ENCODE measurements around the gene RDH5.

DNA sequence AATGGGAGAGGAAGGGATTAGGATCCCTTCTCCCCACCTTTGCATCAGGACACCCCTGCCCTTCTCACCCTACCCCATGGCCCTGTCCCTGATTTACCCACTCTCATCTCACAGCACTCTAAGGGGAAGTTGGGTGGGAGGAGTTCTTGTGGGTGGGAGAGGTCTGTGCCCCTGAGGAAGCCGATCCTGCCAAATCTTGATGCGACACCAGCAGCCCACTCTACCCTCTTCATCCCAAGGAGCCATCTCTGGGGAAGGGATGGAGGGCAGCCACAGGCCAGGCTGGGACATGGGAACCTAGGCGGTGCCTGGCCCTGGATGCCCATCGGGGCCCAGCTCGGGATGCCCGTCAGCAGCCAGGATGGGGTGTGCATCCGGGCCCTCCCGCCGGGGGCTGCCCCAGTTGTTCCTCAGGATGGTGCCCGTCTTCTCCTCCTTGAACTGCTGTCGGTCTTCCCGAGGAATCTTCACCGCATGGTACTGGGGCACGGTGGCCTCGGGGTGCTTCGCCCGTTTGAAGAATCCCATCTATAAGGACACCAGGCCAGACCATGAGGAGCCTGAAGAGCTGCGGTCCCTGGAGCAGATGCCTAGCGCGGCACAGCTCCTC, 35.3 kb upstream of the RDH5 start:
- TF ChIP-seq, protein P1, sequence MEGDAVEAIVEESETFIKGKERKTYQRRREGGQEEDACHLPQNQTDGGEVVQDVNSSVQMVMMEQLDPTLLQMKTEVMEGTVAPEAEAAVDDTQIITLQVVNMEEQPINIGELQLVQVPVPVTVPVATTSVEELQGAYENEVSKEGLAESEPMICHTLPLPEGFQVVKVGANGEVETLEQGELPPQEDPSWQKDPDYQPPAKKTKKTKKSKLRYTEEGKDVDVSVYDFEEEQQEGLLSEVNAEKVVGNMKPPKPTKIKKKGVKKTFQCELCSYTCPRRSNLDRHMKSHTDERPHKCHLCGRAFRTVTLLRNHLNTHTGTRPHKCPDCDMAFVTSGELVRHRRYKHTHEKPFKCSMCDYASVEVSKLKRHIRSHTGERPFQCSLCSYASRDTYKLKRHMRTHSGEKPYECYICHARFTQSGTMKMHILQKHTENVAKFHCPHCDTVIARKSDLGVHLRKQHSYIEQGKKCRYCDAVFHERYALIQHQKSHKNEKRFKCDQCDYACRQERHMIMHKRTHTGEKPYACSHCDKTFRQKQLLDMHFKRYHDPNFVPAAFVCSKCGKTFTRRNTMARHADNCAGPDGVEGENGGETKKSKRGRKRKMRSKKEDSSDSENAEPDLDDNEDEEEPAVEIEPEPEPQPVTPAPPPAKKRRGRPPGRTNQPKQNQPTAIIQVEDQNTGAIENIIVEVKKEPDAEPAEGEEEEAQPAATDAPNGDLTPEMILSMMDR (IDR thresholded peaks at IDR 0.05), result no peak
- no peak for TF ChIP-seq POLR2AphosphoS5 (IDR thresholded peaks at IDR 0.05)
